ENCODE measurements around the gene PTPRN2. TPM values are rescaled to one million over a fixed set of nuclear protein-coding genes. Genes with fewer than 3 reads are reported as not detected.

PTPRN2 gene
- total RNA-seq, 1 donor from 2014 or later, result 2.4 TPM

DNA sequence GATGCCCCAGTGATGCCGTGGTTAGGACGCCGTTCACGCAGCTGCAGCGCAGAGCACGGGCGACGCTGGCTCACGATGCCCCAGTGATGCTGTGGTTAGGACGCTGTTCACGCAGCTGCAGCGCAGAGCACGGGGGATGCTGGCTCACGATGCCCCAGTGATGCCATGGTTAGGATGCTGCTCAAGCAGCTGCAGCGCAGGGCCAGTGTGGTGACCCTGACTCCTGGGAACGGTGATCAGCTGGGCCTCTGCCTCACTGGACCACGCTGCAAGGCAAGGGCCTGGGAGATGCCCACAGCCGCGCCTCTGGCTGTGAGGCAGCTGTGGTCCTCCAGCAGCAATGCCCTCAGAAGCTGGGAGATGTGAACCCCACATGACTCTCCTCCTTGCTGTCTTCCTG, 970.2 kb downstream of the PTPRN2 start:
- TF ChIP-seq, protein P1, sequence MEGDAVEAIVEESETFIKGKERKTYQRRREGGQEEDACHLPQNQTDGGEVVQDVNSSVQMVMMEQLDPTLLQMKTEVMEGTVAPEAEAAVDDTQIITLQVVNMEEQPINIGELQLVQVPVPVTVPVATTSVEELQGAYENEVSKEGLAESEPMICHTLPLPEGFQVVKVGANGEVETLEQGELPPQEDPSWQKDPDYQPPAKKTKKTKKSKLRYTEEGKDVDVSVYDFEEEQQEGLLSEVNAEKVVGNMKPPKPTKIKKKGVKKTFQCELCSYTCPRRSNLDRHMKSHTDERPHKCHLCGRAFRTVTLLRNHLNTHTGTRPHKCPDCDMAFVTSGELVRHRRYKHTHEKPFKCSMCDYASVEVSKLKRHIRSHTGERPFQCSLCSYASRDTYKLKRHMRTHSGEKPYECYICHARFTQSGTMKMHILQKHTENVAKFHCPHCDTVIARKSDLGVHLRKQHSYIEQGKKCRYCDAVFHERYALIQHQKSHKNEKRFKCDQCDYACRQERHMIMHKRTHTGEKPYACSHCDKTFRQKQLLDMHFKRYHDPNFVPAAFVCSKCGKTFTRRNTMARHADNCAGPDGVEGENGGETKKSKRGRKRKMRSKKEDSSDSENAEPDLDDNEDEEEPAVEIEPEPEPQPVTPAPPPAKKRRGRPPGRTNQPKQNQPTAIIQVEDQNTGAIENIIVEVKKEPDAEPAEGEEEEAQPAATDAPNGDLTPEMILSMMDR (IDR thresholded peaks at IDR 0.05; ENCODE audit: insufficient read depth, low read length, poor library complexity, severe bottlenecking), result no peak
- no peak for DNase-seq (ENCODE audit: low read depth)

GRCh38 chr7:157616931-157617330, 970.7 kb downstream of the PTPRN2 start:
- no peak for DNase-seq (ENCODE audit: low read depth)
- Histone ChIP-seq H3K36me3 (ENCODE audit: control insufficient read depth, insufficient read depth, low read length) (no peaks in the 10 kb centered on the region), H3K27me3 (ENCODE audit: control insufficient read depth, insufficient read depth, low read length) (peaks cover 29% of the 10 kb centered on the region), H3K4me3 (ENCODE audit: low read depth, low read length) (no peak overlapping the region)
- TF ChIP-seq, protein P1 (IDR thresholded peaks at IDR 0.05; ENCODE audit: insufficient read depth, low read length, poor library complexity, severe bottlenecking), result no peak

More for the DNA sequence above, 970.2 kb downstream of the PTPRN2 start:
- H3K4me3 ChIP-seq (ENCODE audit: low read depth, low read length), result no peak overlapping the region
- no peaks in the 10 kb centered on the region for H3K36me3 ChIP-seq (ENCODE audit: control insufficient read depth, insufficient read depth, low read length)
- peaks cover 25% of the 10 kb centered on the region for H3K27me3 ChIP-seq (ENCODE audit: control insufficient read depth, insufficient read depth, low read length)

DNA sequence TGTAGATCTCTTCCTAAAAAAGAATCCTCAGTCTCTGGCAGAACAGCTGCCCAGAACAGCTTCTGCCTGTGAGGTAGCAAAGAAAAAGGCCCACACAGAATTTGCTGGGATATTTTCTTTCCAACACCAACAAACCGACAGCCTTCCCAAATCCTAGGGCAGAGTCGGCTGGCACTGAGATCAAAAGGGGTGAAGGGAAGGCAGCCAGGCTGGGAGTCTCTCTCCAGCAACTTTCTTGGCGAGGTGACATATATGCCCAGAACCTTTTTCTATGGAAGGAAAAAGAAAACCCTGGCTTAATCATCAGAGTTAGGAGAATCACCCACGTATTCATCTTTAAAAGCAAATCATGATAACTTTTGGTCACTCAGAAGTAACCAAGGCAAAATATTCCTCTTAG, 971.2 kb downstream of the PTPRN2 start:
- TF ChIP-seq, protein P1 (IDR thresholded peaks at IDR 0.05; ENCODE audit: insufficient read depth, low read length, poor library complexity, severe bottlenecking), result no peak
- no peak for DNase-seq (ENCODE audit: low read depth)
- Histone ChIP-seq H3K36me3 (ENCODE audit: control insufficient read depth, insufficient read depth, low read length) (no peaks in the 10 kb centered on the region), H3K27me3 (ENCODE audit: control insufficient read depth, insufficient read depth, low read length) (peaks cover 31% of the 10 kb centered on the region), H3K4me3 (ENCODE audit: low read depth, low read length) (no peak overlapping the region)

- TF ChIP-seq, protein P1 (IDR thresholded peaks at IDR 0.05; ENCODE audit: insufficient read depth, low read length, poor library complexity, severe bottlenecking), result no peak
- no peaks in the 10 kb centered on the region for H3K36me3 ChIP-seq (ENCODE audit: control insufficient read depth, insufficient read depth, low read length)
- no peak for DNase-seq (ENCODE audit: low read depth)
These were observed 971.8 kb downstream of the PTPRN2 start for GRCh38 chr7:157615852-157616251.

DNA sequence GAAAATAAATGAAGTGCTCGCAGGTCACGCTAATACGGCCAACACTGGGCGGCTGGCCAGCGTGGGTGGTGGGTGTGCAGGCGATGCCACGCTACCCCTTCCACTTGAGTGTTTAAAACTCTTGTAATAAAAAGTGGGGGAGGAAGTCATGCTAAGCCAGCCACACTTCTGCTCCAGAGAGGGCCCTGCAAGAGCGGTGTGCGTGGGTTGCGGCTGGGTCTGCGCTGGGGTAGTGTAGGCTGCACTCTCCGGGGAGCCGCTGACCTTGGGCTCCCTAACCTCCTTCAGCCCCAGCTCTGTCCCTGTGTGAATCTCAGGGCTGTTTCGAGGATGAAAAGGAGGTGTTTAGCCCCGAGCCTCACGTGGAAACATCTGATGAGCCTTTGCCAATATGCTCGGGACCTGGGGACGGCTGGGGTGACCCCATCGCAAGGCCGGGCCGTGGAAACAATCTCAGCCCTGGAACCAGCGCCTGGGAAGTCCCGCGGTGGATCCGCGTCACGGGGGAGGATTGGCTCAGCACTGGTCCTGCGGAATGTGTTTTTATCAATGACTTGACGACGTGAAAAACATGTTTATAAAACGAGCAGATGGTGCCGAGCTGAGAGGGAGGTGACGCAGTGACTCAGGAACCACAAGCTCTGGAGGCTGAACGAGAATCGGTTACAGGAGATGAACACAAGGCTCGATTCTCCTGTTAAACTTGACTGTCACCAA, 972.4 kb downstream of the PTPRN2 start:
- DNase-seq (ENCODE audit: low read depth), result no peak

More at GRCh38 chr7:157615852-157616251, 971.8 kb downstream of the PTPRN2 start:
- H3K27me3 ChIP-seq (ENCODE audit: control insufficient read depth, insufficient read depth, low read length), result peaks cover 31% of the 10 kb centered on the region
- H3K4me3 ChIP-seq (ENCODE audit: low read depth, low read length), result no peak overlapping the region

More for the DNA sequence above, 972.4 kb downstream of the PTPRN2 start:
- no peak overlapping the region for H3K4me3 ChIP-seq (ENCODE audit: low read depth, low read length)
- TF ChIP-seq, protein P1 (IDR thresholded peaks at IDR 0.05; ENCODE audit: insufficient read depth, low read length, poor library complexity, severe bottlenecking), result no peak
- peaks cover 31% of the 10 kb centered on the region for H3K27me3 ChIP-seq (ENCODE audit: control insufficient read depth, insufficient read depth, low read length)
- no peaks in the 10 kb centered on the region for H3K36me3 ChIP-seq (ENCODE audit: control insufficient read depth, insufficient read depth, low read length)

Data from kidney epithelial cell (primary cell).